ENCODE data around the gene PCDHB14.
"Not testable (repeated sequence)": the region's sequence is repeated elsewhere in the genome, so short reads cannot be mapped to it uniquely, and the experiment has no call there.

PCDHB14 gene

GRCh38 chr5:141223112-141223783 lies at the start of gene PCDHB14:
PCDHB14 (plus strand) TSS chr5:141223343; CDS start chr5:141223506, 163 bp downstream.
- DNase-seq: no peak

- not testable (repeated sequence) for DNase-seq
Observed at GRCh38 chr5:141174291-141175104, 48.6 kb upstream of the PCDHB14 start.

GRCh38 chr5:141175933-141176332 lies 47.2 kb upstream of the PCDHB14 start:
- DNase-seq: no peak

GRCh38 chr5:141177577-141178191 lies 45.5 kb upstream of the PCDHB14 start, which contains the start of gene PCDHB8:
PCDHB8 (plus strand) TSS chr5:141177790; CDS start chr5:141178035, 245 bp downstream.
- DNase-seq: not testable (repeated sequence)

GRCh38 chr5:141179371-141179770 lies 43.8 kb upstream of the PCDHB14 start:
- not testable (repeated sequence) for DNase-seq

GRCh38 chr5:141179876-141180275 lies 43.3 kb upstream of the PCDHB14 start:
- not testable (repeated sequence) for DNase-seq

- no peak for DNase-seq
Observed at GRCh38 chr5:141180313-141180712, 42.8 kb upstream of the PCDHB14 start.

- peak in 9 of 51 donors; percentile 7 to 58 (median 29) for DNase-seq
Observed at GRCh38 chr5:141182248-141182647, 40.9 kb upstream of the PCDHB14 start, which contains the start of gene PCDHB16. PCDHB16 (plus strand) TSS chr5:141182387; CDS start chr5:141182560, 173 bp downstream.

GRCh38 chr5:141184117-141184855 lies 38.9 kb upstream of the PCDHB14 start:
- DNase-seq: not testable (repeated sequence)

GRCh38 chr5:141186897-141187512 lies 36.1 kb upstream of the PCDHB14 start, which contains the start of gene PCDHB9:
PCDHB9 (plus strand) TSS chr5:141187161; CDS start chr5:141187319, 158 bp downstream.
- peak in 1 of 51 donors; percentile 15 for DNase-seq

GRCh38 chr5:141188682-141189081 lies 34.5 kb upstream of the PCDHB14 start:
- not testable (repeated sequence) for DNase-seq

GRCh38 chr5:141189131-141189530 lies 34.0 kb upstream of the PCDHB14 start:
- DNase-seq: not testable (repeated sequence)

GRCh38 chr5:141192110-141192725 lies 30.9 kb upstream of the PCDHB14 start, which contains the start of gene PCDHB10:
PCDHB10 (plus strand) TSS chr5:141192353; CDS start chr5:141192553, 200 bp downstream.
- DNase-seq: peak in 10 of 51 donors; percentile 3 to 52 (median 18)

- not testable (repeated sequence) for DNase-seq
Observed at GRCh38 chr5:141194332-141194731, 28.8 kb upstream of the PCDHB14 start.

GRCh38 chr5:141196363-141196762 lies 26.8 kb upstream of the PCDHB14 start:
- no peak for DNase-seq

- no peak for DNase-seq
Observed at GRCh38 chr5:141199359-141200235, 23.5 kb upstream of the PCDHB14 start, which contains the start of gene PCDHB11. PCDHB11 (plus strand) TSS chr5:141199627; CDS start chr5:141199775, 148 bp downstream.

GRCh38 chr5:141201126-141201525 lies 22.0 kb upstream of the PCDHB14 start:
- DNase-seq: not testable (repeated sequence)

- not testable (repeated sequence) for DNase-seq
Observed at GRCh38 chr5:141201646-141202045, 21.5 kb upstream of the PCDHB14 start.

- DNase-seq: no peak
Observed at GRCh38 chr5:141208478-141208877, 14.7 kb upstream of the PCDHB14 start, which contains the start of gene PCDHB12. PCDHB12 (plus strand) TSS chr5:141208719; CDS start chr5:141208908, 189 bp downstream.
